ENCODE data around the gene NFXL1. TPM values are rescaled to one million over a fixed set of nuclear protein-coding genes. Genes with fewer than 3 reads are reported as not detected.
"Not testable (repeated sequence)": the region's sequence is repeated elsewhere in the genome, so short reads cannot be mapped to it uniquely, and the experiment has no call there.

NFXL1 gene
- total RNA-seq, 1 donor from 2014 or later: 13.0 TPM

GRCh38 chr4:47926667-47927258 lies 12.4 kb upstream of the NFXL1 start:
- no peak for FAIRE-seq

GRCh38 chr4:47923261-47923608 lies 8.9 kb upstream of the NFXL1 start:
- not testable (repeated sequence) for H3K9ac ChIP-seq (ENCODE audit: low read length); H3K9me3 Mint-ChIP-seq (ENCODE audit: unreplicated experiment)

More at GRCh38 chr4:47926667-47927258, 12.4 kb upstream of the NFXL1 start:
- Histone ChIP-seq H3K4me3 (ENCODE audit: insufficient read depth, low read depth, low read length) (no peak overlapping the region), H2AFZ (ENCODE audit: low read depth, low read length) (peak overlapping the region; percentile 46), H3K36me3 (ENCODE audit: insufficient read depth, low read length) (no peaks in the 10 kb centered on the region), H4K20me1 (ENCODE audit: insufficient read depth, low read length) (no peaks in the 10 kb centered on the region), H3K27ac (ENCODE audit: low read depth, low read length) (no peak overlapping the region), H3K9me3 (ENCODE audit: insufficient read depth, low read depth, low read length) (no peaks in the 10 kb centered on the region), H3K27me3 (ENCODE audit: insufficient read depth, low read length) (no peaks in the 10 kb centered on the region), H3K9ac (ENCODE audit: low read length) (no peak overlapping the region), H3K4me1 (ENCODE audit: insufficient read depth, low read length) (peaks cover 9% of the 10 kb centered on the region), H3K79me2 (ENCODE audit: insufficient read depth, low read length) (no peaks in the 10 kb centered on the region), H3K4me2 (ENCODE audit: low read length) (peak overlapping the region; percentile 74)
- peak overlapping the region; percentile 79 for H3K27ac Mint-ChIP-seq (ENCODE audit: unreplicated experiment)
- peak; percentile 32 for DNase-seq (ENCODE audit: low read depth)
- H3K36me3 Mint-ChIP-seq (ENCODE audit: low read depth, unreplicated experiment): no peaks in the 10 kb centered on the region
- TF ChIP-seq, protein P1, sequence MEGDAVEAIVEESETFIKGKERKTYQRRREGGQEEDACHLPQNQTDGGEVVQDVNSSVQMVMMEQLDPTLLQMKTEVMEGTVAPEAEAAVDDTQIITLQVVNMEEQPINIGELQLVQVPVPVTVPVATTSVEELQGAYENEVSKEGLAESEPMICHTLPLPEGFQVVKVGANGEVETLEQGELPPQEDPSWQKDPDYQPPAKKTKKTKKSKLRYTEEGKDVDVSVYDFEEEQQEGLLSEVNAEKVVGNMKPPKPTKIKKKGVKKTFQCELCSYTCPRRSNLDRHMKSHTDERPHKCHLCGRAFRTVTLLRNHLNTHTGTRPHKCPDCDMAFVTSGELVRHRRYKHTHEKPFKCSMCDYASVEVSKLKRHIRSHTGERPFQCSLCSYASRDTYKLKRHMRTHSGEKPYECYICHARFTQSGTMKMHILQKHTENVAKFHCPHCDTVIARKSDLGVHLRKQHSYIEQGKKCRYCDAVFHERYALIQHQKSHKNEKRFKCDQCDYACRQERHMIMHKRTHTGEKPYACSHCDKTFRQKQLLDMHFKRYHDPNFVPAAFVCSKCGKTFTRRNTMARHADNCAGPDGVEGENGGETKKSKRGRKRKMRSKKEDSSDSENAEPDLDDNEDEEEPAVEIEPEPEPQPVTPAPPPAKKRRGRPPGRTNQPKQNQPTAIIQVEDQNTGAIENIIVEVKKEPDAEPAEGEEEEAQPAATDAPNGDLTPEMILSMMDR (IDR thresholded peaks at IDR 0.05; ENCODE audit: insufficient read depth, low read depth, low read length): peak; percentile 69
- TF ChIP-seq EZH2 (IDR thresholded peaks at IDR 0.05; ENCODE audit: insufficient read depth, low read length): no peak
- H3K4me3 Mint-ChIP-seq (ENCODE audit: unreplicated experiment): peak overlapping the region; percentile 28
- no peaks in the 10 kb centered on the region for H3K27me3 Mint-ChIP-seq (ENCODE audit: low read depth, unreplicated experiment)
- H3K9me3 Mint-ChIP-seq (ENCODE audit: unreplicated experiment): no peaks in the 10 kb centered on the region
- H3K4me1 Mint-ChIP-seq (ENCODE audit: low read depth, unreplicated experiment): peaks cover 10% of the 10 kb centered on the region

GRCh38 chr4:47922436-47923260 lies 8.3 kb upstream of the NFXL1 start:
- H3K4me1 ChIP-seq (ENCODE audit: insufficient read depth, low read length); DNase-seq (ENCODE audit: low read depth); H3K9me3 ChIP-seq (ENCODE audit: insufficient read depth, low read depth, low read length); H3K36me3 ChIP-seq (ENCODE audit: insufficient read depth, low read length); H3K27me3 Mint-ChIP-seq (ENCODE audit: low read depth, unreplicated experiment); FAIRE-seq; H3K4me1 Mint-ChIP-seq (ENCODE audit: low read depth, unreplicated experiment); H3K4me3 Mint-ChIP-seq (ENCODE audit: unreplicated experiment); H2AFZ ChIP-seq (ENCODE audit: low read depth, low read length); H3K4me2 ChIP-seq (ENCODE audit: low read length); H3K36me3 Mint-ChIP-seq (ENCODE audit: low read depth, unreplicated experiment); H3K27ac ChIP-seq (ENCODE audit: low read depth, low read length); H3K79me2 ChIP-seq (ENCODE audit: insufficient read depth, low read length); H3K9me3 Mint-ChIP-seq (ENCODE audit: unreplicated experiment); H3K27me3 ChIP-seq (ENCODE audit: insufficient read depth, low read length); H3K4me3 ChIP-seq (ENCODE audit: insufficient read depth, low read depth, low read length); H3K9ac ChIP-seq (ENCODE audit: low read length); H4K20me1 ChIP-seq (ENCODE audit: insufficient read depth, low read length); H3K27ac Mint-ChIP-seq (ENCODE audit: unreplicated experiment): not testable (repeated sequence)

More at GRCh38 chr4:47923261-47923608, 8.9 kb upstream of the NFXL1 start:
- not testable (repeated sequence) for H3K36me3 ChIP-seq (ENCODE audit: insufficient read depth, low read length); H3K27me3 ChIP-seq (ENCODE audit: insufficient read depth, low read length); H3K36me3 Mint-ChIP-seq (ENCODE audit: low read depth, unreplicated experiment); H3K27me3 Mint-ChIP-seq (ENCODE audit: low read depth, unreplicated experiment); H3K4me3 Mint-ChIP-seq (ENCODE audit: unreplicated experiment); H3K79me2 ChIP-seq (ENCODE audit: insufficient read depth, low read length); H3K4me3 ChIP-seq (ENCODE audit: insufficient read depth, low read depth, low read length); FAIRE-seq; H4K20me1 ChIP-seq (ENCODE audit: insufficient read depth, low read length); DNase-seq (ENCODE audit: low read depth); H3K4me2 ChIP-seq (ENCODE audit: low read length); H3K27ac Mint-ChIP-seq (ENCODE audit: unreplicated experiment); H3K4me1 Mint-ChIP-seq (ENCODE audit: low read depth, unreplicated experiment); H2AFZ ChIP-seq (ENCODE audit: low read depth, low read length); H3K27ac ChIP-seq (ENCODE audit: low read depth, low read length); H3K4me1 ChIP-seq (ENCODE audit: insufficient read depth, low read length); H3K9me3 ChIP-seq (ENCODE audit: insufficient read depth, low read depth, low read length)

DNA sequence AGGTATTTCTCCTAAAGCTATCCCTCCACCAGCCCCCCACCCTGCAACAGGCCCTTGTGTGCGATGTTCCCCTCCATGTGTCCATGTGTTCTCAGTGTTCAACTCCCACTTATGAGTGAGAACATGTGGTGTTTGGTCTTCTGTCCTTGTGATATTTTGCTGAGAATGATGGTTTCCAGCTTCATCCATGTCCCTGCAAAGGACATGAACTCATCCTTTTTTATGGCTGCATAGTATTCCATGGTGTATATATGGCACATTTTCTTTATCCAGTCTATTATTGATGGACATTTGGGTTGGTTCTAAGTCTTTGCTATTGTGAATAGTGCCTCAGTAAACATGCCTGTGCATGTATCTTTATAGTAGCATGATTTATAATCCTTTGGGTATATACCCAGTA lies 2.8 kb upstream of the NFXL1 start:
- not testable (repeated sequence) for H3K36me3 Mint-ChIP-seq (ENCODE audit: low read depth, unreplicated experiment); H3K4me1 ChIP-seq (ENCODE audit: insufficient read depth, low read length); H3K27me3 Mint-ChIP-seq (ENCODE audit: low read depth, unreplicated experiment); DNase-seq (ENCODE audit: low read depth); H3K9ac ChIP-seq (ENCODE audit: low read length); H3K27me3 ChIP-seq (ENCODE audit: insufficient read depth, low read length); H3K36me3 ChIP-seq (ENCODE audit: insufficient read depth, low read length); H3K27ac ChIP-seq (ENCODE audit: low read depth, low read length); H2AFZ ChIP-seq (ENCODE audit: low read depth, low read length); H3K9me3 Mint-ChIP-seq (ENCODE audit: unreplicated experiment); H3K4me3 Mint-ChIP-seq (ENCODE audit: unreplicated experiment); H3K4me3 ChIP-seq (ENCODE audit: insufficient read depth, low read depth, low read length); FAIRE-seq; H3K4me2 ChIP-seq (ENCODE audit: low read length); H4K20me1 ChIP-seq (ENCODE audit: insufficient read depth, low read length); H3K9me3 ChIP-seq (ENCODE audit: insufficient read depth, low read depth, low read length); H3K27ac Mint-ChIP-seq (ENCODE audit: unreplicated experiment); H3K4me1 Mint-ChIP-seq (ENCODE audit: low read depth, unreplicated experiment)
- H3K79me2 ChIP-seq (ENCODE audit: insufficient read depth, low read length): peaks cover 18% of the 10 kb centered on the region
